GM19099 (cell line): ENCODE data around the gene TRRAP.
A peak's percentile ranks its signal among the peaks of the same experiment; 100 is the strongest.

Experiments used
- POLR2A ChIP-seq: IDR thresholded peaks from 3 replicates; pipeline ENCODE4 v1.6.1; 2011; ENCODE audit warnings: low read depth; ENCODE audit not compliant: insufficient read length; ENCODE audit errors: extremely low read depth

Gene TRRAP

DNA sequence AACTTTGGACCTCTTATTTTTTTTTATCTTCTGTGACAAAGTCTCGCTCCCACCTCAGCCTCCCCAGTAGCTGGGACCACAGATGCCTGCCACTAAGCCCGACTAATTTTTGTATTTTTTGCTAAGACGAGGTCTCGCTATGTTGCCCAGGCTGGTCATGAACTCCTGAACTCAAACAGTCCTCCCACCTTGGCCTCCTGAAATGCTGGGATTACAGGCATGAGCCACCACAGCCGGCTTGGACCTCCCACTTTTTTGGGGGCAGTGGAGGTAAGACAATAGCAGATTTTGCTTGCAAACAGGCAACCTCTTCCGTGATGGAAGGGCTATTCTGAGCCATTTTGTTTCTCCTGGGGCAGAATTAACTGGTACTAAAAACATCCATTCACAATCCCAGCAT, 1.2 kb upstream of the TRRAP start:
- TF ChIP-seq POLR2A: no peak

GRCh38 chr7:98877692-98878364, 504 bp upstream of the TRRAP start:
- no peak for TF ChIP-seq POLR2A

GRCh38 chr7:98879198-98879978, 1.1 kb downstream of the TRRAP start:
- peak; percentile 40 for TF ChIP-seq POLR2A

DNA sequence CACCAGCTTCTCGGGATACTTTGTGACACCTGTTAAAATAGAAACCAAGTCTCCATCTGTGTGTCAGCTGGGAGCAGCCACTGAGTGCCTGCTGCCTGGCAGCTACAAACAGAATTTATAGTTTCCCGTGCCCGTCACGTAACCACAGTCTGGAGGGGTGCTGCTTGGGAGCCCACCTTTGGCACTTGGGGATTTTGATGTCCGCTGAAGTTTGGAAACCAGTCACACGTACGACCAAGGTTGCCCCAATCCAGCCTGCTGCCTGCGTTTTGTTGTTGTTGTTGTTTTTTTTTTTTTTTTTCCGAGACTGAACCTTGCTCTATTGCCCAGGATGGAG, 1.6 kb downstream of the TRRAP start:
- no peak for TF ChIP-seq POLR2A

GRCh38 chr7:98880485-98880884, 2.2 kb downstream of the TRRAP start:
- TF ChIP-seq POLR2A: no peak

DNA sequence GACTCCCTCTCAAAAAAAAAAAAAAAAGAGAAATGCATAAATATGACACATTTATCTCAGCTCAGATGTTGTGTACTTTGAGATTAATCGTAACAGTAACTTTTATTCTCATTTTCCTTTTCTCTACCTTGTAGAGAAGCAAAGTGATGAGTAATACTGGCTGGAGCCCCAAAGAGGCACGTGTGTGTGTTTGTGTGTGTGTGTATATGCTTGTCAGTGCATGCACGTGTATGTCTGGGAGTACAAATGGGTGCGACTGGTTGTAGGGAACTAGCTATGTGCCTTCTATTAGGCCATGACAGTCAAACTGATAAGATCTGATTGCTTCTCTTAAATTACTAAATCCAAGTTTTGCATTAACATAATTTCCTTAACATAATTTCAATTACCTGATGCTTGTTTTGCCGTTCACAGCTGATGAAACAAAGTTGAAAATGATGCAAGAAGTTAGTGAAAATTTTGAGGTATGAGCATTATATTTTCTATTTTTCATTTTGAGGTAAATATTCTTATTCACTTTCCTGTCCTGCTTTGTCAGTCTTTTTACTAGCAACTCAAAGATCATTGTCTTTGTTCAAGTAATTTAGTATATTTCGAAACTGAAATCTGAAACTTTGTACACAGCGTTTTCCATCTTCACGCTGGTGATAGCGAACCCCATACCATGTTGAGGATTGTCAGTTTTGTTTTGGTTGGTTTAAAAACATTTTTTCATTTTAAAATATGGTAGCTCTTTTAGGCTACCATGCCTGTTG, 3.4 kb downstream of the TRRAP start:
- no peak for TF ChIP-seq POLR2A

DNA sequence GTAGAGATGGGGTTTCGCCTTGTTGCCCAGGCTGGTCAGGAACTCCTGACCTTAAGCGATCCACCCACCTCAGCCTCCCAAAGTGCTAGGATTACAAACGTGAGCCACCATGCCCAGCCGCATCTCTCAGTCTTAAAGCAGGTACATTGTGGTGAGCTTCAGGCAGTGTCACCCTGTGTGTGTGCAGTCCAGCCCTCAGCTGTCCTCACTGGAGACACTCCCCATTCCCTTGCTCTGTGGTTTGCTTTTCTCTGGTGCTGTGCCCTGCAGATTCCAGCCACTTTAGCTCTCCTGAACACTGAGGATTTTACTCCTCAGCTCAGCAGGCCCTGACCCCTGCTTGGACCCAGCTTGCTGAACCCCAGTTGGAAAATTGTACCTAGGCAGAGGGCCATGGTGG, 6.1 kb downstream of the TRRAP start:
- no peak for TF ChIP-seq POLR2A

GRCh38 chr7:98887038-98887437, 8.7 kb downstream of the TRRAP start:
- no peak for TF ChIP-seq POLR2A

- no peak for TF ChIP-seq POLR2A
Observed at GRCh38 chr7:98892609-98893008, 14.3 kb downstream of the TRRAP start.

- TF ChIP-seq POLR2A: no peak
Observed at GRCh38 chr7:98899816-98900215, 21.5 kb downstream of the TRRAP start.

DNA sequence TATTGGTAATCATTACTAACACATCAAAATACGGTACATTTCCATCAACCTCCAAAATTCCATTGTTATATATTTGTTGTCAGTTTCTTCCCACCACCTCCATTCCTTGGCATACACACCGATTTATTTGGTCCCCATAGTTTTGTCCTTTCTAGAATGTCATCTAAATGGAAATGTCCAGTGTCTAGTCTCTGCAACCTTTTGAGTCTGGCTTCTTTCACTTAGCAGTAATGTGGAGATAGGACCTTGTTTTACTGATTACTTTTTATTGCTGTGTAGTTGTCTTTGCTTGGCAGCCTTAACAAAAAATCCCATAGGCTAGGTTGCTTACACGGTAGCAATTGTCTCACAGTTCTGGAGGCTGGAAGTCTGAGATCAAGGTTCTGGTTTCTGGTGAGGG, 22.5 kb downstream of the TRRAP start:
- TF ChIP-seq POLR2A: no peak

GRCh38 chr7:98902523-98902922, 24.2 kb downstream of the TRRAP start:
- no peak for TF ChIP-seq POLR2A

- TF ChIP-seq POLR2A: no peak
Observed at GRCh38 chr7:98903246-98903645, 24.9 kb downstream of the TRRAP start.

DNA sequence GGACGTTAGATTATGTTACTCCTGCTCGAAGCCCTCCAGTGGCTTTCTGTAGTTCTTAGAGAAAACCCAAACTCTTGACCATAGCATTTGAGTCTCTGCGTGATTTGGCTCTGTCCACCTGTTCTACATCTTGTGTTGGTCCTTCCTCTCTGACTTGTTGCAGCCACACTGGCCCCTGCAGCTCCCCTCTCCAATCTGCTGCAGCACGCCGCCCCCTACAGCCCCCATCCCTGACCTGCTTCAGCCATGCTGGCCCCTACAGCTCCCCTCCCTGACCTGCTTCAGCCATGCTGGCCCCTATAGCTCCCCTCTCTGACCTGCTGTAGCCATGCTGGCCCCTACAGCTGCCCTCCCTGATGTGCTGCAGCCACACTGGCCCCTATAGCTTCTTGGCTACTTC, 29.2 kb downstream of the TRRAP start:
- TF ChIP-seq POLR2A: no peak

DNA sequence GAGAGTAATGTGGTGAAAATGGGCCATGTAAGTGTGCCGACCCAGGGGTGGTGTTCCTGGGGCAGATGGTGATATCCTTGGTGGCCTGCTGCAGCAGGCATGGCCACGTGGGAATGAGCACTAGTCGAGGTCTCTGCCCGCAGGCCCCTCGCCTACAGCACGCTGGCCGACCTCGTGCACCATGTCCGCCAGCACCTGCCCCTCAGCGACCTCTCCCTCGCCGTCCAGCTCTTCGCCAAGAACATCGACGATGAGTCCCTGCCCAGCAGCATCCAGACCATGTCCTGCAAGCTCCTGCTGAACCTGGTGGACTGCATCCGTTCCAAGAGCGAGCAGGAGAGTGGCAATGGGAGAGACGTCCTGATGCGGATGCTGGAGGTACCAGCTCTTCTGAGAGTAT, 30.3 kb downstream of the TRRAP start:
- TF ChIP-seq POLR2A: no peak

GRCh38 chr7:98909487-98909886, 31.2 kb downstream of the TRRAP start:
- TF ChIP-seq POLR2A: no peak

GRCh38 chr7:98910427-98910826, 32.1 kb downstream of the TRRAP start:
- no peak for TF ChIP-seq POLR2A

- TF ChIP-seq POLR2A: no peak
Observed at GRCh38 chr7:98911916-98912315, 33.6 kb downstream of the TRRAP start.
